Lung (tissue), 12 donors: Measurements from ENCODE around the gene MSANTD2. TPM values are rescaled to one million over a fixed set of nuclear protein-coding genes. Genes with fewer than 3 reads are reported as not detected.

ENCODE experiments used
- ATAC-seq: fragments of 200-7000 bp; cut with Tn5 transposase; one replicate; pipeline ENCODE4 v1.9.1; 2020; ENCODE audit warnings: moderate number of reproducible peaks; ENCODE audit not compliant: insufficient read depth, low FRiP score
- DNase-seq, 3 donors: peaks; one replicate each; pipeline ENCODE4 v3.0.0-alpha.2; 2013 to 2017
- H3K27ac ChIP-seq, 2 donors: one replicate each; pipeline ENCODE4 v1.5.1; 2013; ENCODE audit warnings: mild to moderate bottlenecking in 2 of 2, moderate library complexity in 2 of 2, control low read depth in 1 of 2, inconsistent platforms in 1 of 2, low read depth in 1 of 2, low read length in 1 of 2
- H3K27me3 ChIP-seq, 3 donors: one replicate each; pipeline ENCODE4 v1.5.1; 2013; ENCODE audit warnings: low read length in 2 of 3; ENCODE audit not compliant: control insufficient read depth in 3 of 3, insufficient read depth in 3 of 3
- H3K36me3 ChIP-seq, 4 donors: one replicate each; pipeline ENCODE4 v1.5.1; 2013; ENCODE audit warnings: low read length in 4 of 4, mild to moderate bottlenecking in 1 of 4, moderate library complexity in 1 of 4; ENCODE audit not compliant: control insufficient read depth in 4 of 4, insufficient read depth in 4 of 4
- H3K4me1 ChIP-seq, 5 donors: one replicate each; pipeline ENCODE4 v1.5.1; 2013; ENCODE audit warnings: low read length in 5 of 5, mild to moderate bottlenecking in 2 of 5, moderate library complexity in 1 of 5; ENCODE audit not compliant: control insufficient read depth in 5 of 5, insufficient read depth in 5 of 5
- H3K4me3 ChIP-seq: one replicate; pipeline ENCODE4 v1.5.1; 2013; ENCODE audit warnings: mild to moderate bottlenecking, control low read depth, moderate library complexity
- H3K9ac ChIP-seq, 2 donors: one replicate each; pipeline ENCODE4 v1.5.1; 2013; ENCODE audit warnings: low read length in 2 of 2, control low read depth in 1 of 2; ENCODE audit not compliant: insufficient read depth in 1 of 2
- H3K9me3 ChIP-seq, 4 donors: one replicate each; pipeline ENCODE4 v1.5.1; 2013; ENCODE audit warnings: low read length in 3 of 4, mild to moderate bottlenecking in 1 of 4, moderate library complexity in 1 of 4; ENCODE audit not compliant: control insufficient read depth in 4 of 4, insufficient read depth in 3 of 4
- CTCF ChIP-seq: IDR thresholded peaks from 2 replicates; pipeline ENCODE4 v1.5.1; 2012; ENCODE audit warnings: mild to moderate bottlenecking; ENCODE audit errors: control extremely low read depth, extremely low read depth
- WGBS, 2 donors: extraction: QIAGEN DNeasy Blood & Tissue Kit; methylation state at CpG; one replicate each; pipeline ENCODE4 v1.1.7; 2013; 5-methylcytosine and 5-hydroxymethylcytosine counted together
- polyA plus RNA-seq, 2 donors: library from polyadenylated mRNA; stranded (reverse); fragments of 200-250 nt; gene quantifications; one replicate each; pipeline ENCODE4 v1.2.1, GENCODE V29; 2013
- total RNA-seq, 2 donors: library from RNA; depleted of rRNA in 1 of 2; stranded (reverse); fragments of >200 nt in 1 of 2; gene quantifications; one replicate each; pipeline ENCODE4 v1.2.1, GENCODE V29; 2014 to 2021
- donor health status: control.
- donor health status: control.
- donor health status: Bipolar disorder and iron deficiency.
- donor health status: healthy.
- donor health status: DM: yes; HTN: yes; CAD: no.

MSANTD2 gene
- total and polyA plus RNA-seq, 4 donors = 3.9 to 33.6 (median 15.7) TPM

- Histone ChIP-seq H3K4me1 (peaks cover 0 to 29% (median 7%) of the 10 kb centered on the region in 5 donors), H3K36me3 (no peaks in the 10 kb centered on the region), H3K27ac (peak overlapping the region; percentile 96 to 100), H3K9me3 (no peaks in the 10 kb centered on the region), H3K9ac (peak overlapping the region; percentile 50 to 87), H3K4me3 (peak overlapping the region; percentile 100), H3K27me3 (no peaks in the 10 kb centered on the region)
- 1% methylated on average over 57 to 83 of the region's 83 CpGs for WGBS, 2 donors
- TF ChIP-seq CTCF = no peak
- DNase-seq (peak; percentile 42 to 50 (median 45)), ATAC-seq (peak; percentile 20)
These were observed 619 bp downstream of the MSANTD2 start for GRCh38 chr11:124799348-124800225.

GRCh38 chr11:124798991-124799347, 1.2 kb downstream of the MSANTD2 start:
- Histone ChIP-seq H3K9me3 (no peaks in the 10 kb centered on the region), H3K27ac (peak overlapping the region; percentile 96 to 100), H3K4me1 (peaks cover 0 to 29% (median 7%) of the 10 kb centered on the region in 5 donors), H3K27me3 (no peaks in the 10 kb centered on the region), H3K9ac (peak overlapping the region; percentile 50 to 87), H3K4me3 (peak overlapping the region; percentile 100), H3K36me3 (no peaks in the 10 kb centered on the region)
- WGBS, 2 donors = 3 to 6% methylated on average over 8 of the region's 8 CpGs
- no peak for ATAC-seq
- DNase-seq = peak; percentile 35 to 75 (median 70)
- no peak for TF ChIP-seq CTCF

- Histone ChIP-seq H3K4me3 (no peak overlapping the region), H3K27me3 (no peaks in the 10 kb centered on the region), H3K36me3 (no peaks in the 10 kb centered on the region), H3K4me1 (peaks cover 0 to 31% (median 11%) of the 10 kb centered on the region in 5 donors), H3K27ac (no peak overlapping the region), H3K9me3 (no peaks in the 10 kb centered on the region), H3K9ac (no peak overlapping the region)
- ATAC-seq (no peak), DNase-seq (no peak)
- WGBS, 2 donors = 89 to 95% methylated on average over 3 of the region's 3 CpGs
- TF ChIP-seq CTCF = no peak
These were observed 3.9 kb downstream of the MSANTD2 start for GRCh38 chr11:124796312-124796711.
